GM18870 (cell line): ENCODE results near the gene TP73.
"Not testable (repeated sequence)": the region's sequence is repeated elsewhere in the genome, so short reads cannot be mapped to it uniquely, and the experiment has no call there.

ENCODE experiments used
- ATAC-seq: cut with Tn5 transposase; IDR thresholded peaks from one replicate; pipeline ENCODE4 v1.9.1; 2021; ENCODE audit warnings: moderate library complexity; ENCODE audit not compliant: unreplicated experiment

Gene TP73

DNA sequence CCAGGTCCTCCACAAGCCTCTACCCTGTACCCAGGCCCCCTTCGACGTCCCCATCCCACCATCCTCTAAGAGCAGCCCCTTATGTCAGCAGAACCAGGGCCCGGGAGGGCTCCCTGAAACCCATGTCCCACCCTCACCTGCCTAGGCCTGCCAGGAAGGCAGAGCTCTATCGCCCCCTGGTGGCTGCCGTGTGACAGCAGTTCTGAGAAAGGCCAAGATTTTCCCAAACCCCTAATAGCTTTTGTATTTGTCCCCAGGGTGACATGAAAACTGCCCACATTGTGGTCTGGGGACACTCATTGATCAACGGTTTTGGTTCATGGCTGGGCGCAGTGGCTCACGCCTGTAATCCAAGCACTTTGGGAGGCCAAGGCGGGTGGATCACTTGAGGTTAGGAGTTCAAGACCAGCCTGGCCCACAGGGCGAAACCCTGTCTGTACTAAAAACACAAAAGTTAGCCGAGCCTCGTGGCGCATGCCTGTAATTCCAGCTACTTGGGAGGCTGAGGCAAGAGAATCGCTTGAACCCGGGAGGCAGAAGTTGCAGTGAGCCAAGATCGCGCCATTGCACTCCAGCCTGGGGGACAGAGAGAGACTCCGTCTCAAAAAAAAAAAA lies 72.2 kb downstream of the TP73 start:
- ATAC-seq: not testable (repeated sequence)

DNA sequence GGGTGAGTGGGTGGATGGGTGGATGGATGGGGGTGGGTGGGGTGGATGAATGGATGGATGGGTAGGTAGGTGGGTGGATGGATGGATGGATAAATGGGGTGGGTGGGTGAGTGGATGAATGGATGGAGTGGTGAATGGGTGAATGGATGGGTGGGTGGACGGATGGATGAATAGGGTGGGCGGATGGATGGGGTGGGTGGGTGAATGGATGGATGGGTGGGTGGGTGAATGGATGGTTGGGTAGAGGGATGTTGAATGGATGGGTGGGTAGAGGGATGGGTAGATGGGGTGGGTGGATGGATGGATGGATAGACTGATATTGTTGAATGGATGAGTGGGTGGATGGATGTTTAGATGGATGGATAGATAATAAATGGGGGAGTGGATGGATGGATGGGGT lies 73.0 kb downstream of the TP73 start:
- ATAC-seq: no peak

DNA sequence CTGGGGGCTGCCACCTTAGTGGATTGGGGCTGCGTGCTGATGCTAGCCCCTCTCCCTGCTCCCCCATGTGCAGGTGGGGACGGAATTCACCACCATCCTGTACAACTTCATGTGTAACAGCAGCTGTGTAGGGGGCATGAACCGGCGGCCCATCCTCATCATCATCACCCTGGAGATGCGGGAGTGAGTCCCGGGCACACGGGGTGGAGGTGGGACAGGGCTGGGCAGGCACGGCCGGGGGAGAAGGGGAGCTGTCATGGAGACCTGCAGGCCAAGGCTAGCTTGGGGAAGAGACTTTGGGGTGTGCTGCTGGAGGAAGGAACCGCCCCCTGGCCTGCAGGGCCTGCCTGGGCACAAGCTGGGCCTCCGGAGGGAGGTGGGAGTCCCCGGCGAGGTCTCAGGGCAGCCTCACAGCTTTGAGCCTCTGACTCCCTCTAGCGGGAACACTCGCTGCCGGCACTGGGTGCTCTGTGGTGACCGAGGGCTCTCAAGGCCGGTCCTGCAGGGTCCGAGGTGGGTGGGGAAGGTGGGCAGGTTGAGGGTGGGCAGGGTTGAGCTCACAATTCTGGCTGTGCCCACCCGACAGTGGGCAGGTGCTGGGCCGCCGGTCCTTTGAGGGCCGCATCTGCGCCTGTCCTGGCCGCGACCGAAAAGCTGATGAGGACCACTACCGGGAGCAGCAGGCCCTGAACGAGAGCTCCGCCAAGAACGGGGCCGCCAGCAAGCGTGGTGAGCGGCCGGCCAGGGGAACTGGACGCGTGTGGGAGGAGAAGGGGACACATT lies 74.9 kb downstream of the TP73 start:
- ATAC-seq: no peak

DNA sequence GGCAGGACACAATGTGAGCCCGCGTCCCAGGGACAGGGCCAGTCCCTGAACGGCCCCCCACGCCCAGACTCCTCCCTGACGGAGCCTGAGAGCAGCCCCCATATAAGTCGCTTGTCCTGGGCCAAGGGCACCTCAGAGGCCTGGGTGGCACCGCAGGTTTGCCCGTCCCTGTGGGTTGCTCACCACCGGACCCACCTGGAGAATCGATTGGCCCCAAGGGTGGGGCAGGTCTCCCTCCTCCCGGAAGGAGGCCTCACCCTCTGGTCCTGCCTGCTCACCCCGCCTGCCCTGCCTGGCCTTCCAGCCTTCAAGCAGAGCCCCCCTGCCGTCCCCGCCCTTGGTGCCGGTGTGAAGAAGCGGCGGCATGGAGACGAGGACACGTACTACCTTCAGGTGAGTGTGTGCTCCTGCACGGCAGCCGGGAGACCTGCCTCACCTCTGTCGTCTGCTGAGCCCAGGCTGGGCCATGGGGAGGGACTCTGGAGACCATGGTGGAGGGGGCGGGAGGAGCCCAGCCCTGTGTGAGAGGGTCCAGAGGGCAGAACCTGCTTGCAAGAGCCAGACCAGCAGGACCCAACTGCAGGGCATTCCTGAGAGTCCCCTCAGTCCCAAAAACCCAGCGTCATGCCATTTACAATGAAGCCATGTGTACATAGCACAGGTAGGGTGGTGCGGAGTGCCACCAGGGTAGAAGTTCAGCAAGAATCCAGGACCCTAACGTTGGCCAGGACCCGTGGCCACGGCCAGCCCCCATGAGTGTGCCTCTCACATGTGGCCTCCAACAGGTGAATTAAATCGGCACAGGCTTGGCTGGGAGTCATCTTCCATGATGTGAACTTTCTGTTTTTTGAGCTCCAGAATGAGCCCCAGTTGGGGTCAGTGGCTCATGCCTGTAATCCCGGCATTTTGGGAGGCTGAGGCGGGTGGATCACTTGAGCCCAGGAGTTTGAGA lies 75.8 kb downstream of the TP73 start:
- ATAC-seq: no peak

DNA sequence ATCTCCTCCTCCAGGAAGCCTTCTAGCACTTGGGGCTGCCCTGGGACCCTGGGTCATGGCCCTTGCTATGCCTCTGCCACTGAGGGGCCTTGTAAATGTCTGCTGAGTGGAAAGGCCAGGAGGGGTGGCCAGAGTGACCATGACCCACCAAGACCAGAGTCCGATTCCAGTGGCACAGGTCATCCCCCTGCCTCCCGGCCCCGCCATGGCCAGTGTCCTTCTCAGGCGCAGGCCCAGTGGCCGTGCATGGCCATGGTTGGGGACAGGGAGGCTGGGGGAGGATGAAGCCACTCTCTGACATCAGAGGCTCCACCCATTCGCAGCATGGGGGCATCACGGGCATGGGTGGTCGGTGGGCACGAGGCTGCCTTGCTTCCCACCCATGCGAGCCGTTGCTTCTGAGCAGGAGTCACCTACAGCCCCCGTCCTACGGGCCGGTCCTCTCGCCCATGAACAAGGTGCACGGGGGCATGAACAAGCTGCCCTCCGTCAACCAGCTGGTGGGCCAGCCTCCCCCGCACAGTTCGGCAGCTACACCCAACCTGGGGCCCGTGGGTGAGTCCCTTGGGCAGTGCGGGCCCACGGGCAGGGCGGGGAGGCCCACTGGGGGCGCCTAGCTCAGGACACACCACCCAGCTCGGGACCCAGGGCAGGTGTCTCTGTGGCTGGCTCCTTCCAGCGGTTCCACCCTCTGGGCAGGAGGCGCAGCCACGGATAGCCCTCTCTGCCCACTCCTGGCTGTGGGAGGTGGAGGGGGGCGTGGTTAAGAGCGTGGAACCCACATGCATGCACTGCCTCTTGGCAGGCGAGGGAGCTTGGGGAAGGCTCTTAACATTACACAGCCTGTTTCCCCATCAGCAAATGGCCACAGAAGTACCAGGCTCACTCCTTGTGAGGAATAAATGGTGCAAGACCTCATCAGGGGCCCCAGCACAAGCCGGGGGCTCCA lies 77.6 kb downstream of the TP73 start:
- ATAC-seq: no peak

DNA sequence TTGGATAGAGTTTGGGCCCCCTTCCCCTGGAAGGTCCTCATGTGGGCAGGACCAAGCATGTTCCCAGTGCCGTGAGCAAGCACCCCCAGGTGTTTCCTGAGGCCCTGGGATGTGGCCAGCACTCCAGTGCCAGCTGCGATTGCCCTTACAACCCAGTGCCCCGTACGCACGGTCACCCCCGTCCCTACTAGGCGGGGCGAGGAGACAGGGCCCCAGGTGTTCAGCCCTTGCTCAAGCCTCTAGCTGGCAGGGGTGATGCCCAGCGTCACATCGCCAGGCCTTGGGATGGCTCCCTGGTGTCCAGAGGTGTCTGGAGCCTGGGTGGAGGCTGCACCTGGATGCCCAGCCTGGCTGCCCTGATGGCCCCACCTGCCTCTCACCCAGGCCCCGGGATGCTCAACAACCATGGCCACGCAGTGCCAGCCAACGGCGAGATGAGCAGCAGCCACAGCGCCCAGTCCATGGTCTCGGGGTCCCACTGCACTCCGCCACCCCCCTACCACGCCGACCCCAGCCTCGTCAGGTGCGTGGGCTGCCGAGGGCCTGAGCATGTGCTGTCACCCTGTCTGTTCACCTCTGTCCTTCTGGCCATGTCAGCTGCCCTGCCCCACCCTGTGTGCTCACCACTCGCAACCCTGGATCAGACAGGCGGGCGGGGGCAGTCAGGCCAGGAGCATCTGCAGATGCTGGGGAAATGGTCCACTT lies 78.4 kb downstream of the TP73 start:
- ATAC-seq: no peak

DNA sequence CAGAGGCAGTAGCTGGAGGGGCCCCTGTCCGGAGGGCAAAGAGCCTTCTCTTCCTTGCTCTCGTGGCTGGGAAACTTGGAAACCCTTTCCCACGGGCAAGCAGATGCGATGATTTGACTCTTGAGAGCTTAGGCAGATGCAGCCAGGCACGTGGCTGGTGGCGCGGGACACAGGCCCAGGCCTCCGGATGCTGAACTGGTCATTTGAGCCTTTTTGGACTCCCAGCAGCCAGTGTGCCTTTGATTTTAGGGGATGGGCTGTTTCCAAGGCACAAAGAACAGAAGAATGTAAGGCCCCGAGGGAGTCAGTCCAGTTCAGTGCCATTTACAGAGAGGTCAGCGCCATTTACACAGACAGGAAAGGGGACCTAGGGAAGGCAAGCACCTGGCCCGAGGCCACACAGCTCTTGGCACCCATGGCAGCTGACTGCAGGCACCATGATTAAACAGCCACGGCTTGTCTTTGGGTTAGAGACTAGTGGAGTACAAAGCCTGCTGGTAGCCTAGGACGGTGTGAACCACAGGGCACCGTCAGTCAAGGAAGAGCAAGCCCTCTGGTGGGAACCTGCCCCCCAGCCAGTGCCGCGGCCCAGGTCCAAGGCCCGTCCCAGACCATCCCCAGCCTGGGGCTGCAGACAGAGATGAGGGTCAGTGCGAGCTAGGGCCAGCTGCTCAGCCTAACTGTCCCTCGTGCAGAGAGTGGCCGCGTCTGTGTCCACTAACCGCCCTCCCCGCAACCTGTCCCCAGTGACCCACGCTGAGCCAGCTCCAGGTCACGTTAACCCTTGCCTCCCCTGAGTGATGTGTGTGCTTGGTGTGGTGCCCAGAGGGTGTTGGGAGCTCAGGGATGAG lies 79.5 kb downstream of the TP73 start:
- no peak for ATAC-seq

DNA sequence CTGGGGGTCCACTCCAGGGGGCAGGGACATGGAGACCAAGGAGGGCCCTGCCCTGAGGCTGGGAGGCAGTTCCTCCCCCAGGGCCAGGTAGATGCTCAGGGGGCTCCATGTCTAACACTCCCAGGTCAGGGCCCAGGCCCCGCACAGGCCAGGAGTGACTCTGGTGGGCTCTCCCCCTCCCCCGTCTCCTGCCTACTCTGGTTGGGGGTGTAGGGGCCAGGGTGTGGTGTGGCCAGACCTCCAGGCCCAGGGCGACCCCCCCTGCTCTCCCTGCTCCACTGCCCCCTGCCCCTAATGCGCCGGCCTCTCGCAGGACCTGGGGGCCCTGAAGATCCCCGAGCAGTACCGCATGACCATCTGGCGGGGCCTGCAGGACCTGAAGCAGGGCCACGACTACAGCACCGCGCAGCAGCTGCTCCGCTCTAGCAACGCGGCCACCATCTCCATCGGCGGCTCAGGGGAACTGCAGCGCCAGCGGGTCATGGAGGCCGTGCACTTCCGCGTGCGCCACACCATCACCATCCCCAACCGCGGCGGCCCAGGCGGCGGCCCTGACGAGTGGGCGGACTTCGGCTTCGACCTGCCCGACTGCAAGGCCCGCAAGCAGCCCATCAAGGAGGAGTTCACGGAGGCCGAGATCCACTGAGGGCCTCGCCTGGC lies 80.2 kb downstream of the TP73 start:
- ATAC-seq: no peak

DNA sequence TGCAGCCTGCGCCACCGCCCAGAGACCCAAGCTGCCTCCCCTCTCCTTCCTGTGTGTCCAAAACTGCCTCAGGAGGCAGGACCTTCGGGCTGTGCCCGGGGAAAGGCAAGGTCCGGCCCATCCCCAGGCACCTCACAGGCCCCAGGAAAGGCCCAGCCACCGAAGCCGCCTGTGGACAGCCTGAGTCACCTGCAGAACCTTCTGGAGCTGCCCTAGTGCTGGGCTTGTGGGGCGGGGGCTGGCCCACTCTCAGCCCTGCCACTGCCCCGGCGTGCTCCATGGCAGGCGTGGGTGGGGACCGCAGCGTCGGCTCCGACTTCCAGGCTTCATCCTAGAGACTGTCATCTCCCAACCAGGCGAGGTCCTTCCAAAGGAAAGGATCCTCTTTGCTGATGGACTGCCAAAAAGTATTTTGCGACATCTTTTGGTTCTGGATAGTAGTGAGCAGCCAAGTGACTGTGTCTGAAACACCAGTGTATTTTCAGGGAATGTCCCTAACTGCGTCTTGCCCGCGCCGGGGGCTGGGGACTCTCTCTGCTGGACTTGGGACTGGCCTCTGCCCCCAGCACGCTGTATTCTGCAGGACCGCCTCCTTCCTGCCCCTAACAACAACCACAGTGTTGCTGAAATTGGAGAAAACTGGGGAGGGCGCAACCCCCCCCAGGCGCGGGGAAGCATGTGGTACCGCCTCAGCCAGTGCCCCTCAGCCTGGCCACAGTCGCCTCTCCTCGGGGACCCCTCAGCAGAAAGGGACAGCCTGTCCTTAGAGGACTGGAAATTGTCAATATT lies 81.0 kb downstream of the TP73 start:
- no peak for ATAC-seq

DNA sequence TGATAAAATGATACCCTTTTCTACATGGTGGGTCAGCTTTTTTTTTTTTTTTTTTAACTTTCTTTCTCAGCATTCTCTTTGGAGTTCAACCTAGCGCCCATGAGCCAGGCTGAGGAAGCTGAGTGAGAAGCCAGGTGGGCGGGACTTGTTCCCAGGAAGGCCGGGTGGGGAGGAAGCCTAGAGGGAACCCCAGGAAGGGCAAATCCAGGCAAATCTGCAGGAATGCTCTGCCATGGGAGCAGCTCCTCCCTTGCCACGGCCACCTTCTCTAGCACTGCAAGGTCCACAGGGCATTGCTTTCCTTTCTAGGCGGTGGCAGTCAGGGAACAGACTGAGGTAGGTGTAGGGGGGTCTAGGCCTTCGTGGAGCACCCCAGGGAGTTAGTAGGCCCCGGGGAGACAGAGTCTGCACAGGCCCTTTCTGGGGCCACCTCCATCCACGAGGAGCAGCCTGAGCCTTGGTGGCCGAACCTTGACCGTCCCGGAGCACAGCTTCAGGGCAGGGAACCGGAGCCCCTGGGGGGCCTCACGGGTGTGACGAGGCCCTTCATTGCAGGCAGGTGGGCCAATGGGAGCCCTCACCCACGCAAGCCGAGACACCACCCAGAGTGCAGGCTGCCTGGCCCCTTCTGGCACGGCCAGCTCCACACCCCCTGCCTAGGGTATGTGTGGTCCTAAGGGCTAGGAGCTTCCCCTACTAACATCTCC lies 81.7 kb downstream of the TP73 start:
- no peak for ATAC-seq

DNA sequence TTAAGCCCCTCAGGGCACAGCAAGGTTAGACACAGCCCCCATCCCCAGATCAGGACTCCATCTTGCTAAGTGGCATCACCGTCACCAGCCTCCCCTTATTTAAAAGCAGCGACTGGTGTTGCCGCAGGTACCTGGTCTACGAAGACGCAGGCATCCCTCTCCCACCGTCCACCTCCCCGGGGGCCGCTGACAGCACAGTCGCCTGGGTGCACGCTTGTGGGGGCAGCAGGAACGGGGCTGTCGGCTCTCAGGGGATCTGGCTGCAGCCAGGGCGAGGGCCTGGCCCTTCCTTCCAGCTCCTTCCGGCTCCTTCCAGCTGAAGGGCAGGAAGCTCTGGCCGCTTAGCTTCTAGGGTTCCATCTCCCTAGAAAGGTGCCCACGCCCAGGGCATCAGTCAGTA lies 82.3 kb downstream of the TP73 start:
- no peak for ATAC-seq

DNA sequence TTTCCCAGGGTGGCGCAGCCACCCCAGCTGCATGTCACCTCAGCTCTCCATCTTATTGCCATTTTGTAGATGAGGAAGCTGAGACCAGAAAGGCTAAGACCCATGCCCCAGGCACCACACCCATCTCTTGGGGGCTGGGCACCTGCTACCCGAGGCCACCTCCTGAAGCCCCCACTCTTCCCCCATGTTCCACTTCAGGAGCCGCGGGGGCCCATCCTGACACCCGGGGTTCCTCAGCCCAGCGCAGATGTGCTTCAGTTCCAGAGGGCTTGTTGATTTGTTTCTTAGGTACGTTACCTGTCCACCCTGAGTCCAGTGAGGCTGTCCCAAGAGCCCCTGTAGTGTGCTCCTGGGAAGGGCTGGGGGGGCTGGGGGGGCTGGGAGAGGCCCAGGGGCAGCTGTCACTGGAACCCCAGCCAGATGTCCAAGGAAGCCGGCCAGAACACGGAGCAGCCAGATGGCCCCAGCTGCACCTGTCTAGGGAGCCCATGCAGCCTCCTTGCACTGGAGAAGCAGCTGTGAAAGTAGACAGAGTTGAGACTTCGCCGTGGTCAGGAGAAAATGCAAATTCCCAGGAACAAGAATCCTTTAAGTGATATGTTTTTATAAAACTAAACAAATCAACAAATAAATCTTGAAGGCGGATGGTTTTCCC lies 82.8 kb downstream of the TP73 start:
- ATAC-seq: no peak

DNA sequence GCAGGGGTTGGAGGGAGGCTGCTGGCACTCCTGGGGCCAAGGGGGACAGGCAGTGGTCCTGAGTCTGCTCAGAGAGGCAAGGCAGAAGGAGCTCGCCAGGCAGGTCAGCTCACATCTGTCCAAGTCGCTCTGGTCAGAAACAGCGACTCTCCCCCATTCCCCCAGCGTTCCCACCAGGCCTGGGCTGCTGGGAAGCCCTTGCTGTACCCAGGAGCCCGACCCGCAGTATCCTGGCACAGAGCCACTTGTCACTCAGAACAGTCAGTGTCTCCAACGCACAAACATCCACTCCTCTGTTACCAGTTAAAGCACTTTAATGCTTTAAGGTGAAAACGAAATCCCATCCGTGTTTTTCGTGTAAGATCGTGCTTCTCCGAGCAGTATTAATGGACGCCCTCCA lies 83.4 kb downstream of the TP73 start:
- no peak for ATAC-seq

DNA sequence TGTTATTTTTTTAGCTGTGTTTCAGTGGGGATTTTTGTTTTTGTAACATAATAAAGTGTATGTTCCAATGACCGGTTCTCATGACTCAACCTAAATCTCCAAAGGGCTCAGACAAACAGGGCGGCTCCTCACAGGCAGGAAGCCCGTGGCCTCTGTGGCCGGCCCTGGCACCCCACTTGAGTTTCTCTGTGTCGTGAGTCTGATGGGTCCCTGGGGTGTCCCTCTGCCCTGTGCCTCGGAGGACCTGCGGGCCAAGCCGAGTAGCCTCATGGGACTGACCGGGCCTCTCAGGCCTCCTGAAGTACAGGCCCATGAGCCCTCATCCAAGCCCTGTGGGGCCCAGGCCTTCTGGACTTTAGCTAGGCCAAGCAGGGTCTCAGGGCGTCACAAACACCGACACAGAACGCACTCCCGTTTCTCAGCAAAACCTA lies 83.8 kb downstream of the TP73 start:
- no peak for ATAC-seq

DNA sequence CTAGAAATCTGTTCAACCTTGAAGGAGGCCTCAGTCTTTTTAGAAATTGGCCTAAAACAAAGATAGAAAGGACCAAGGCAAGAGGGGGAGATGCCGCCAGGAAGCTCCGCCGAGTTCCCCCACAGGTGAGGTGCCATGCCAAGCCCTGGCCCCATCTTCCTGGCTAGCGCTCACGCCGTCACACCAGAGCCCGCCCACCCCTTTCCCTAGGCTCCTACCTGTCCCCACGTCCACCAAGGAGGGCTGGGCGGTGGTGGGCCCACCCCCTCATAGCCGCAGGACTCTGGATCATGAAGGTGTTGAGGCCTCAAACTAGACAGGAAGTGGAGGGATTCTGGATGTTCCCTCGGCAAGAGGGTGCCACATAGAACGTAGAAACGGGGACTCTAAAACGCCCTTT lies 84.4 kb downstream of the TP73 start:
- ATAC-seq: no peak

DNA sequence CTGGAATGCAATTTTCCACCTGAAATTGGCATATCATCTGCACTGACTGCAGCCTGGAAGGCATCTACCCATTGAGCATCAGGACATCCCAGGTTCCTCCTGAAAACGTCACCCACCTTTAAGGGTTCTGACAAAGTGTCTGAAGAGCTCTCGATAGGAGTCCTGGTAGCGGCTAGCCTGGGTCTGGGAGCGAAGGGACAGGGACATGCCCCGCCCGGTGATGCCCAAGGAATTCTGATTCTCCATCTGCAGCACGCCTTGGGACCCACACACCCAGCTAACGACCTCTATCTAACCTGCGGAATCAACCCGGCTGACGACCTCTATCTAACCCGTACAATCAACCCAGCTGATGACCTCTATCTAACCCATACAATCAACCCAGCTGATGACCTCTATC lies 86.6 kb downstream of the TP73 start:
- ATAC-seq: no peak

DNA sequence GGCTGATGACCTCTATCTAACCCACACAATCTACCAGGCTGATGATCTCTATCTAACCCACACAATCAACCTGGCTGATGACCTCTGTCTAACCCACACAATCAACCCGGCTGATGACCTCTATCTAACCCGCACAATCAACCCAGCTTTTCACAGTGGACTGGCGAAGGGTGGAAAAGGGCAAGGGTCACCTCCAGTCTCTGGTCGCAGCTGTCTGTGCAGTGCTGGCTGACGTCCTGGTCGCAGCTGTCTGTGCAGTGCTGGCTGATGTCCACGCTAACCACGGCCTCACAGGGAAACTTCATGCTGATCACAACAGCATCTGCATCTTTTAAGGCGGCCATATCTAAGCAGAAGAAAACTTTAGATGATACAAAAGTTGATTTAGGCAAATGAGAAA lies 87.7 kb downstream of the TP73 start:
- ATAC-seq: no peak
